K562 (cell line): Measurements from ENCODE around the gene KIAA0513. TPM values are rescaled to one million over a fixed set of nuclear protein-coding genes. Genes with fewer than 3 reads are reported as not detected.

Experiments used
- ARID1B ChIP-seq: fragments of 450-650 bp; IDR thresholded peaks from 2 replicates; pipeline ENCODE4 v1.6.1; 2016; ENCODE audit warnings: antibody characterized with exemption, mild to moderate bottlenecking, inconsistent platforms
- BMI1 ChIP-seq: fragments of 150-350 bp; IDR thresholded peaks from 2 replicates; pipeline ENCODE4 v1.6.1; 2014; ENCODE audit warnings: low read length
- CC2D1A ChIP-seq: fragments of 450-650 bp; IDR thresholded peaks from 2 replicates; pipeline ENCODE4 v1.6.1; 2017; ENCODE audit warnings: mild to moderate bottlenecking
- CREM ChIP-seq: IDR thresholded peaks from 2 replicates; pipeline ENCODE4 v1.6.1; 2014; ENCODE audit warnings: antibody characterized with exemption, low read depth
- ESRRB ChIP-seq: fragments of 250-450 bp; sonication (Bioruptor Pico); IDR thresholded peaks from 2 replicates; pipeline ENCODE4 v1.5.0; 2020; ENCODE audit warnings: mild to moderate bottlenecking, moderate library complexity, borderline replicate concordance
- FOXK2 ChIP-seq, 2 experiments: fragments of 450-650 bp; IDR thresholded peaks in 1 of 2; conservative IDR thresholded peaks in 1 of 2; 2 replicates each; pipeline ENCODE4 v1.6.1; 2016; ENCODE audit warnings: low read depth in 2 of 2, mild to moderate bottlenecking in 1 of 2
- HINFP ChIP-seq: fragments of 450-650 bp; conservative IDR thresholded peaks from 2 replicates; pipeline ENCODE4 v1.6.1; 2016; ENCODE audit warnings: missing genetic modification characterization, low read depth, mild to moderate bottlenecking, control low read depth, missing compliant biosample characterization
- JUN ChIP-seq, 2 experiments: sonication (generic) in 1 of 2; formaldehyde crosslinking in 1 of 2; IDR thresholded peaks; 2 replicates each; pipeline versions ENCODE4 v1.6.1 to v1.8.0; 2012 to 2022; ENCODE audit warnings: borderline replicate concordance in 2 of 2, mild to moderate bottlenecking in 2 of 2, improper control_type of control experiment in 1 of 2, low read depth in 1 of 2, low read length in 1 of 2, missing genetic modification reagents in 1 of 2
- KDM5B ChIP-seq: fragments of 200-600 bp; sonication (generic); IDR thresholded peaks from 2 replicates; pipeline ENCODE4 v1.6.1; 2012; ENCODE audit warnings: low read depth, mild to moderate bottlenecking, moderate library complexity, low read length, control low read depth, inconsistent platforms; ENCODE audit not compliant: insufficient replicate concordance
- MED1 ChIP-seq: sonication (generic); formaldehyde crosslinking; IDR thresholded peaks from 2 replicates; pipeline ENCODE4 v1.8.1; 2023; ENCODE audit warnings: missing genetic modification reagents, borderline replicate concordance
- RFX5 ChIP-seq: IDR thresholded peaks from 2 replicates; pipeline ENCODE4 v1.6.1; 2011; ENCODE audit warnings: low read depth, mild to moderate bottlenecking, improper control_type of control experiment, low read length
- SRF ChIP-seq, 2 experiments: fragments of 250-450, 450-650 bp in 1 of 2; sonication (Bioruptor Pico) in 1 of 2; sonication (generic) in 1 of 2; formaldehyde crosslinking; IDR thresholded peaks; 2 replicates each; pipeline versions ENCODE4 v1.5.0 to v1.5.1; 2020 to 2022; ENCODE audit warnings: mild to moderate bottlenecking in 1 of 2, missing genetic modification reagents in 1 of 2
- SUPT5H ChIP-seq: fragments of 450-650 bp; IDR thresholded peaks from 2 replicates; pipeline ENCODE4 v1.6.1; 2016
- TAF7 ChIP-seq: fragments of 450-650 bp; IDR thresholded peaks from 2 replicates; pipeline ENCODE4 v1.6.1; 2016; ENCODE audit warnings: missing genetic modification characterization, missing compliant biosample characterization
- TAL1 ChIP-seq: fragments of 450-650 bp; IDR thresholded peaks from 2 replicates; pipeline ENCODE4 v1.6.1; 2016; ENCODE audit warnings: mild to moderate bottlenecking
- THRB ChIP-seq: fragments of 450-650 bp; formaldehyde crosslinking; conservative IDR thresholded peaks from 2 replicates; pipeline ENCODE4 v1.4.0; 2022; ENCODE audit warnings: mild to moderate bottlenecking, missing genetic modification characterization
- ZNF12 ChIP-seq: sonication (generic); formaldehyde crosslinking; IDR thresholded peaks from 2 replicates; pipeline ENCODE4 v1.4.0; 2020; ENCODE audit warnings: mild to moderate bottlenecking, missing genetic modification reagents
- ZNF174 ChIP-seq: fragments of 250-450 bp; sonication (Bioruptor Pico); IDR thresholded peaks from 2 replicates; pipeline ENCODE4 v1.4.0; 2020; ENCODE audit warnings: mild to moderate bottlenecking
- polyA plus RNA-seq, 8 experiments: library from polyadenylated mRNA; depleted of rRNA in 4 of 8; stranded (reverse) in 5 of 8; unstranded in 3 of 8; fragments of >200 nt; fragmentation: Nextera tagmentation in 2 of 8; fragmentation: Illumina TruSeq in 1 of 8; extraction: Ambion mirVana in 2 of 8; extraction: Trizol in 1 of 8; gene quantifications; 2 replicates each; pipeline versions ENCODE4 v1.2.1 to v1.2.3, GENCODE V29; 2011 to 2014; ENCODE audit warnings: inconsistent platforms in 1 of 8, missing spikeins in 1 of 8
- total RNA-seq, 7 experiments: library from RNA; depleted of rRNA in 6 of 7; stranded (reverse); fragments of >200 nt in 6 of 7; fragmentation: Illumina TruSeq in 2 of 7; extraction: Trizol in 2 of 7; gene quantifications; 2 replicates each; pipeline versions ENCODE4 v1.2.1 to v1.2.3, GENCODE V29; 2011 to 2021; ENCODE audit warnings: low replicate concordance in 1 of 7
- TF ChIP-seq, protein P1 (sequence below): sonication (generic); formaldehyde crosslinking; IDR thresholded peaks from 2 replicates; pipeline ENCODE4 v1.8.1; 2023; ENCODE audit warnings: mild to moderate bottlenecking, missing genetic modification reagents
- TF ChIP-seq, protein P2 (sequence below), 2 experiments: fragments of 450-650 bp; conservative IDR thresholded peaks; 2 replicates each; pipeline ENCODE4 v1.6.1; 2017; ENCODE audit warnings: mild to moderate bottlenecking in 2 of 2, moderate library complexity in 2 of 2
- TF ChIP-seq, protein P3 (sequence below): sonication (generic); formaldehyde crosslinking; IDR thresholded peaks from 2 replicates; pipeline ENCODE4 v1.8.0; 2022; ENCODE audit warnings: missing genetic modification reagents, mild to moderate bottlenecking, moderate library complexity, borderline replicate concordance

Gene KIAA0513
- total and polyA plus RNA-seq, 9 of the 15 experiments (the other 6 are each of a cell fraction or from before 2014, with no cell fraction given): 0.18 to 13.7 (median 10.2) TPM

GRCh38 chr16:85011846-85012284 is 15.7 kb upstream of the KIAA0513 start (continued):
- TF ChIP-seq THRB (CRISPR knock-in tag) (no peak), HINFP (no peak), RFX5 (no peak), JUN (IDR thresholded peaks at IDR 0.05; ENCODE audit: borderline replicate concordance, low read depth, low read length) (no peak), JUN (CRISPR knock-in tag; IDR thresholded peaks at IDR 0.05; ENCODE audit: borderline replicate concordance) (no peak), KDM5B (no peak), ZNF12 (no peak; the same call in 1 of the 2 replicates), CC2D1A (peak; percentile 52; the same call in 1 of the 2 replicates), SUPT5H (peak; percentile 65), FOXK2 (conservative IDR thresholded peaks at IDR 0.05 in 1 of 2, IDR thresholded peaks at IDR 0.05 in 1 of 2; ENCODE audit: low read depth in 2 of 2) (0 out of 4 replicates have a peak, but pooled peaks of 1 of the 2 experiments have one; percentile 6), ARID1B (no peak), SRF (CRISPR knock-in tag; IDR thresholded peaks at IDR 0.05) (no peak), ZNF174 (CRISPR knock-in tag) (no peak), BMI1 (no peak), CREM (no peak), ESRRB (CRISPR knock-in tag) (no peak), TAL1 (no peak), TAF7 (0 out of 2 replicates have a peak, but pooled peaks have one; percentile 4), MED1 (CRISPR knock-in tag) (no peak)
- TF ChIP-seq, protein P1, sequence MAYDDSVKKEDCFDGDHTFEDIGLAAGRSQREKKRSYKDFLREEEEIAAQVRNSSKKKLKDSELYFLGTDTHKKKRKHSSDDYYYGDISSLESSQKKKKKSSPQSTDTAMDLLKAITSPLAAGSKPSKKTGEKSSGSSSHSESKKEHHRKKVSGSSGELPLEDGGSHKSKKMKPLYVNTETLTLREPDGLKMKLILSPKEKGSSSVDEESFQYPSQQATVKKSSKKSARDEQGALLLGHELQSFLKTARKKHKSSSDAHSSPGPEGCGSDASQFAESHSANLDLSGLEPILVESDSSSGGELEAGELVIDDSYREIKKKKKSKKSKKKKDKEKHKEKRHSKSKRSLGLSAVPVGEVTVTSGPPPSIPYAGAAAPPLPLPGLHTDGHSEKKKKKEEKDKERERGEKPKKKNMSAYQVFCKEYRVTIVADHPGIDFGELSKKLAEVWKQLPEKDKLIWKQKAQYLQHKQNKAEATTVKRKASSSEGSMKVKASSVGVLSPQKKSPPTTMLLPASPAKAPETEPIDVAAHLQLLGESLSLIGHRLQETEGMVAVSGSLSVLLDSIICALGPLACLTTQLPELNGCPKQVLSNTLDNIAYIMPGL (CRISPR knock-in tag): no peak
- TF ChIP-seq, protein P2, sequence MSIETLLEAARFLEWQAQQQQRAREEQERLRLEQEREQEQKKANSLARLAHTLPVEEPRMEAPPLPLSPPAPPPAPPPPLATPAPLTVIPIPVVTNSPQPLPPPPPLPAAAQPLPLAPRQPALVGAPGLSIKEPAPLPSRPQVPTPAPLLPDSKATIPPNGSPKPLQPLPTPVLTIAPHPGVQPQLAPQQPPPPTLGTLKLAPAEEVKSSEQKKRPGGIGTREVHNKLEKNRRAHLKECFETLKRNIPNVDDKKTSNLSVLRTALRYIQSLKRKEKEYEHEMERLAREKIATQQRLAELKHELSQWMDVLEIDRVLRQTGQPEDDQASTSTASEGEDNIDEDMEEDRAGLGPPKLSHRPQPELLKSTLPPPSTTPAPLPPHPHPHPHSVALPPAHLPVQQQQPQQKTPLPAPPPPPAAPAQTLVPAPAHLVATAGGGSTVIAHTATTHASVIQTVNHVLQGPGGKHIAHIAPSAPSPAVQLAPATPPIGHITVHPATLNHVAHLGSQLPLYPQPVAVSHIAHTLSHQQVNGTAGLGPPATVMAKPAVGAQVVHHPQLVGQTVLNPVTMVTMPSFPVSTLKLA (conservative IDR thresholded peaks at IDR 0.05): no peak
- TF ChIP-seq, protein P3, sequence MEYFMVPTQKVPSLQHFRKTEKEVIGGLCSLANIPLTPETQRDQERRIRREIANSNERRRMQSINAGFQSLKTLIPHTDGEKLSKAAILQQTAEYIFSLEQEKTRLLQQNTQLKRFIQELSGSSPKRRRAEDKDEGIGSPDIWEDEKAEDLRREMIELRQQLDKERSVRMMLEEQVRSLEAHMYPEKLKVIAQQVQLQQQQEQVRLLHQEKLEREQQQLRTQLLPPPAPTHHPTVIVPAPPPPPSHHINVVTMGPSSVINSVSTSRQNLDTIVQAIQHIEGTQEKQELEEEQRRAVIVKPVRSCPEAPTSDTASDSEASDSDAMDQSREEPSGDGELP (CRISPR knock-in tag): 0 out of 2 replicates have a peak, but pooled peaks have one; percentile 18
